Right atrium auricular region (tissue), 2 donors: Measurements from ENCODE around the gene SRSF3. TPM values are rescaled to one million over a fixed set of nuclear protein-coding genes. Genes with fewer than 3 reads are reported as not detected.
A peak's percentile ranks its signal among the peaks of the same experiment; 100 is the strongest.

Source experiments
- DNase-seq: peaks from one replicate; pipeline ENCODE4 v3.0.0-alpha.2; 2019; ENCODE audit warnings: low spot score
- H3K27ac ChIP-seq, 2 donors: fragments of 200-600 bp; sonication (generic); 1 replicate in 1 of 2; 2 replicates in 1 of 2; pipeline ENCODE4 v1.5.1; 2016 to 2019
- H3K27me3 ChIP-seq, 2 donors: fragments of 200-600 bp; sonication (generic); one replicate each; pipeline versions ENCODE4 v1.5.1 to v1.6.0; 2017 to 2019
- H3K36me3 ChIP-seq: fragments of 200-600 bp; sonication (generic); one replicate; pipeline ENCODE4 v1.5.1; 2016
- H3K4me1 ChIP-seq, 2 donors: fragments of 200-600 bp; sonication (generic); one replicate each; pipeline versions ENCODE4 v1.5.1 to v1.6.0; 2017 to 2019
- H3K4me3 ChIP-seq, 2 donors: fragments of 200-600 bp; sonication (generic); 1 replicate in 1 of 2; 2 replicates in 1 of 2; pipeline ENCODE4 v1.5.1; 2017 to 2019; ENCODE audit warnings: mild to moderate bottlenecking in 1 of 2, moderate library complexity in 1 of 2
- H3K9me3 ChIP-seq, 2 donors: fragments of 200-600 bp; sonication (generic); one replicate each; pipeline ENCODE4 v1.5.1; 2019
- CTCF ChIP-seq, 2 donors: fragments of 200-600 bp; sonication (generic); IDR thresholded peaks; one replicate each; pipeline ENCODE4 v1.5.1; 2019; ENCODE audit warnings: antibody characterized with exemption in 2 of 2
- total RNA-seq, 2 donors: library from RNA; depleted of rRNA; stranded (reverse); fragments of >200 nt; gene quantifications; one replicate each; pipeline ENCODE4 v1.1.0, GENCODE V29; 2016

SRSF3 gene
- total RNA-seq, 2 donors from 2014 or later = 51.4 to 97.2 TPM

- H3K4me1 ChIP-seq = peaks cover 0 to 12% of the 10 kb centered on the region in 2 donors
- H3K36me3 ChIP-seq = no peaks in the 10 kb centered on the region
- no peak for DNase-seq
- H3K27ac ChIP-seq = no peak overlapping the region
- no peaks in the 10 kb centered on the region for H3K27me3 ChIP-seq
- no peak for TF ChIP-seq CTCF (IDR thresholded peaks at IDR 0.05)
- H3K4me3 ChIP-seq = no peak overlapping the region
- no peaks in the 10 kb centered on the region for H3K9me3 ChIP-seq
Measured at GRCh38 chr6:36641543-36641942, 47.4 kb downstream of the SRSF3 start.

- Histone ChIP-seq H3K4me3 (no peak overlapping the region), H3K9me3 (no peaks in the 10 kb centered on the region), H3K27ac (peak overlapping the region in 1 of 2 donors; percentile 15), H3K4me1 (peaks cover 0 to 12% of the 10 kb centered on the region in 2 donors), H3K36me3 (no peaks in the 10 kb centered on the region), H3K27me3 (no peaks in the 10 kb centered on the region)
- TF ChIP-seq CTCF (IDR thresholded peaks at IDR 0.05) = no peak
- DNase-seq = peak; percentile 87
Measured at GRCh38 chr6:36642913-36643817, 49.0 kb downstream of the SRSF3 start.

- no peak for DNase-seq
- H3K4me3 ChIP-seq = no peak overlapping the region
- no peaks in the 10 kb centered on the region for H3K27me3 ChIP-seq
- H3K4me1 ChIP-seq = peaks cover 0 to 12% of the 10 kb centered on the region in 2 donors
- no peak overlapping the region for H3K27ac ChIP-seq
- no peaks in the 10 kb centered on the region for H3K36me3 ChIP-seq
- H3K9me3 ChIP-seq = no peaks in the 10 kb centered on the region
- no peak for TF ChIP-seq CTCF (IDR thresholded peaks at IDR 0.05)
Measured at GRCh38 chr6:36643977-36644376, 49.8 kb downstream of the SRSF3 start.

- TF ChIP-seq CTCF (IDR thresholded peaks at IDR 0.05) = no peak
- Histone ChIP-seq H3K4me3 (no peak overlapping the region), H3K4me1 (no peaks in the 10 kb centered on the region), H3K27ac (no peak overlapping the region), H3K27me3 (no peaks in the 10 kb centered on the region), H3K36me3 (no peaks in the 10 kb centered on the region), H3K9me3 (no peaks in the 10 kb centered on the region)
- no peak for DNase-seq
Measured at GRCh38 chr6:36649086-36649485, 54.9 kb downstream of the SRSF3 start.

- H3K27ac ChIP-seq = no peak overlapping the region
- DNase-seq = no peak
- no peak overlapping the region for H3K4me3 ChIP-seq
- no peaks in the 10 kb centered on the region for H3K4me1 ChIP-seq
- TF ChIP-seq CTCF (IDR thresholded peaks at IDR 0.05) = no peak
- no peaks in the 10 kb centered on the region for H3K27me3 ChIP-seq
- no peaks in the 10 kb centered on the region for H3K9me3 ChIP-seq
- H3K36me3 ChIP-seq = no peaks in the 10 kb centered on the region
Measured at GRCh38 chr6:36649701-36650484, 55.7 kb downstream of the SRSF3 start.
